HCT116 (cell line): ENCODE results near the gene ARHGAP12. TPM values are rescaled to one million over a fixed set of nuclear protein-coding genes. Genes with fewer than 3 reads are reported as not detected.

Experiments
- ATAC-seq: fragments of 200-7000 bp; cut with Tn5 transposase; 2 replicates; pipeline ENCODE4 v1.9.1; 2020; ENCODE audit warnings: mild to moderate bottlenecking, moderate library complexity
- BruUV-seq: library from RNA; stranded (reverse); fragments of 400-500 nt; replicated peaks from 2 replicates; lab custom pipeline; 2021; lab: Mats Ljungman, UMichigan
- CTCF ChIA-PET: fragments of 300-600 bp; sonication (Branson Sonifier 250); formaldehyde crosslinking; loops from one replicate; lab custom pipeline; 2021; ENCODE audit warnings: antibody characterized with exemption; lab: Charles Lee
- POLR2A ChIA-PET: fragments of 300-600, 350-600 bp; sonication (Branson Sonifier 250); formaldehyde crosslinking; loops from one replicate; lab custom pipeline; 2021; ENCODE audit warnings: antibody characterized with exemption; lab: Charles Lee
- RAD21 ChIA-PET, 2 experiments: fragments of 300-600 bp; sonication (Branson Sonifier 250); formaldehyde crosslinking; loops; one replicate each; lab custom pipeline; 2023; ENCODE audit warnings: low total read pairs in 2 of 2; ENCODE audit not compliant: uncharacterized antibody in 2 of 2, unreplicated experiment in 2 of 2, low non-redundant PET in 1 of 2; lab: Charles Lee
- DNase-seq: peaks from one replicate; pipeline ENCODE4 v3.0.0-alpha.2; 2010; ENCODE audit warnings: low read depth, low spot score
- H2AFZ ChIP-seq: fragments of 200-600 bp; shearing (Covaris generic), sonication (generic); 2 replicates; pipeline ENCODE4 v1.6.1; 2017; ENCODE audit warnings: low read depth, mixed run types, mixed read lengths, antibody characterized with exemption, low read length; ENCODE audit not compliant: poor library complexity, severe bottlenecking
- H3K27ac ChIP-seq: 2 replicates; pipeline ENCODE4 v1.5.1; 2012; ENCODE audit warnings: low read depth, low read length
- H3K27me3 ChIP-seq: fragments of 200-600 bp; sonication (generic); 2 replicates; pipeline ENCODE4 v1.6.1; 2016; ENCODE audit warnings: mixed run types, low read length, mixed read lengths; ENCODE audit not compliant: insufficient read depth
- H3K36me3 ChIP-seq, 2 experiments: fragments of 200-500 bp in 1 of 2; fragments of 200-600 bp in 1 of 2; sonication (Bioruptor generic) in 1 of 2; sonication (generic) in 1 of 2; 2 replicates each; pipeline versions ENCODE4 v1.5.1 to v1.6.1; 2014 to 2016; ENCODE audit warnings: low read length in 2 of 2, inconsistent platforms in 1 of 2, mixed read lengths in 1 of 2, mixed run types in 1 of 2; ENCODE audit not compliant: insufficient read depth in 2 of 2, control insufficient read depth in 1 of 2
- H3K4me1 ChIP-seq, 2 experiments: fragments of 200-600 bp in 1 of 2; sonication (generic) in 1 of 2; 2 replicates each; pipeline versions ENCODE4 v1.5.1 to v1.6.1; 2012 to 2017; ENCODE audit warnings: low read length in 2 of 2, inconsistent platforms in 1 of 2, mild to moderate bottlenecking in 1 of 2, mixed read lengths in 1 of 2, mixed run types in 1 of 2, moderate library complexity in 1 of 2; ENCODE audit not compliant: insufficient read depth in 2 of 2, control insufficient read depth in 1 of 2
- H3K4me2 ChIP-seq: fragments of 200-600 bp; sonication (generic); 2 replicates; pipeline ENCODE4 v1.6.1; 2017; ENCODE audit warnings: mixed run types, low read length, mixed read lengths
- H3K4me3 ChIP-seq, 2 experiments: fragments of 200-600 bp in 1 of 2; sonication (generic) in 1 of 2; replicated peaks in 1 of 2; 2 replicates each; pipeline ENCODE4 v1.5.1; 2011 to 2016; ENCODE audit warnings: low read length in 2 of 2, control low read depth in 1 of 2, low read depth in 1 of 2, mild to moderate bottlenecking in 1 of 2, mixed read lengths in 1 of 2, mixed run types in 1 of 2
- H3K79me2 ChIP-seq: fragments of 200-600 bp; sonication (generic); 2 replicates; pipeline ENCODE4 v1.6.1; 2017; ENCODE audit warnings: mild to moderate bottlenecking, mixed run types, low read length, moderate library complexity, mixed read lengths; ENCODE audit not compliant: insufficient read depth
- H3K9ac ChIP-seq: fragments of 200-600 bp; sonication (generic); 2 replicates; pipeline ENCODE4 v1.6.1; 2016; ENCODE audit warnings: low read length, mixed read lengths
- H3K9me2 ChIP-seq: fragments of 200-600 bp; sonication (generic), shearing (Covaris generic); 2 replicates; pipeline ENCODE4 v1.6.1; 2017; ENCODE audit warnings: mixed run types, mild to moderate bottlenecking, moderate library complexity; ENCODE audit not compliant: insufficient read depth
- H3K9me3 ChIP-seq, 2 experiments: fragments of 200-500 bp in 1 of 2; fragments of 200-600 bp in 1 of 2; sonication (Bioruptor generic) in 1 of 2; sonication (generic) in 1 of 2; 2 replicates each; pipeline ENCODE4 v1.6.1; 2014 to 2017; ENCODE audit warnings: low read length in 2 of 2, mixed read lengths in 2 of 2, inconsistent platforms in 1 of 2, low read depth in 1 of 2, mild to moderate bottlenecking in 1 of 2, mixed run types in 1 of 2, moderate library complexity in 1 of 2; ENCODE audit not compliant: control insufficient read depth in 1 of 2, insufficient read depth in 1 of 2
- H4K20me1 ChIP-seq: fragments of 200-600 bp; sonication (generic), shearing (Covaris generic); 2 replicates; pipeline ENCODE4 v1.6.1; 2017; ENCODE audit warnings: mixed run types, mild to moderate bottlenecking, moderate library complexity; ENCODE audit not compliant: insufficient read depth
- ATF3 ChIP-seq: IDR thresholded peaks from 2 replicates; pipeline ENCODE4 v1.6.1; 2012
- CBX3 ChIP-seq: IDR thresholded peaks from 2 replicates; pipeline ENCODE4 v1.6.1; 2012; ENCODE audit warnings: low read depth
- ELF1 ChIP-seq: IDR thresholded peaks from 2 replicates; pipeline ENCODE4 v1.6.1; 2012; ENCODE audit warnings: low read depth, borderline replicate concordance
- EZH2 ChIP-seq: fragments of 200-600 bp; sonication (generic); IDR thresholded peaks from 2 replicates; pipeline ENCODE4 v1.6.1; 2017; ENCODE audit warnings: antibody characterized with exemption, mixed run types
- FOSL1 ChIP-seq: IDR thresholded peaks from 2 replicates; pipeline ENCODE4 v1.6.1; 2012; ENCODE audit warnings: low read depth
- MAX ChIP-seq: IDR thresholded peaks from 2 replicates; pipeline ENCODE4 v1.6.1; 2012
- POLR2AphosphoS5 ChIP-seq: IDR thresholded peaks from 2 replicates; pipeline ENCODE4 v1.6.1; 2011; ENCODE audit warnings: mild to moderate bottlenecking, low read depth, low read length, moderate library complexity
- RAD21 ChIP-seq: IDR thresholded peaks from 2 replicates; pipeline ENCODE4 v1.6.1; 2012; ENCODE audit warnings: low read depth, mild to moderate bottlenecking
- REST ChIP-seq: IDR thresholded peaks from 2 replicates; pipeline ENCODE4 v1.6.1; 2012; ENCODE audit warnings: low read depth
- SP1 ChIP-seq: IDR thresholded peaks from 2 replicates; pipeline ENCODE4 v1.6.1; 2012; ENCODE audit warnings: low read depth
- SRF ChIP-seq: IDR thresholded peaks from 2 replicates; pipeline ENCODE4 v1.6.1; 2012; ENCODE audit warnings: low read depth
- YY1 ChIP-seq: IDR thresholded peaks from 2 replicates; pipeline ENCODE4 v1.6.1; 2011; ENCODE audit warnings: low read length, low read depth, moderate library complexity, mild to moderate bottlenecking; ENCODE audit not compliant: insufficient replicate concordance; ENCODE audit errors: extremely low read depth
- ZFX ChIP-seq: fragments of 450-650 bp; IDR thresholded peaks from 2 replicates; pipeline ENCODE4 v1.6.1; 2017
- ZNF274 ChIP-seq: fragments of 200-500 bp; sonication (Bioruptor generic); IDR thresholded peaks from 2 replicates; pipeline ENCODE4 v1.6.1; 2014; ENCODE audit warnings: mild to moderate bottlenecking, low read depth, low read length, inconsistent platforms
- intact Hi-C: fragments of 100-400 bp; cut with micrococcal nuclease; formaldehyde crosslinking; loops from 2 replicates; pipeline ENCODE4 v1.10.0; 2022
- total RNA-seq: library from RNA; stranded (reverse); gene quantifications from one replicate; pipeline ENCODE4 v1.2.1, GENCODE V29; 2021; ENCODE audit not compliant: unreplicated experiment

The ARHGAP12 gene
- total RNA-seq, 1 experiment from 2014 or later, result 80.3 TPM

- H2AFZ ChIP-seq, result no peak overlapping the region
- TF ChIP-seq POLR2AphosphoS5 (0 out of 2 replicates have a peak, but pooled peaks have one; percentile 2), ATF3 (no peak)
- H3K9ac ChIP-seq, result no peak overlapping the region
- H4K20me1 ChIP-seq, result no peaks in the 10 kb centered on the region
- BruUV-seq, result no TSS peak
- H3K79me2 ChIP-seq, result no peaks in the 10 kb centered on the region
- H3K4me3 ChIP-seq, result no peak overlapping the region
- ChIA-PET RAD21 (no interaction called here), POLR2A (no interaction called here), CTCF (no interaction called here)
- DNase-seq (no peak), ATAC-seq (0 out of 2 replicates have a peak, but pooled peaks have one; percentile 24)
- H3K4me2 ChIP-seq, result no peak overlapping the region
- no peaks in the 10 kb centered on the region for H3K27me3 ChIP-seq
- intact Hi-C loops, result no loop called here
- H3K27ac ChIP-seq, result no peak overlapping the region
- H3K9me2 ChIP-seq, result no peaks in the 10 kb centered on the region
- no peaks in the 10 kb centered on the region for H3K9me3 ChIP-seq
- peaks cover 0 to 7% of the 10 kb centered on the region in 2 experiments; a peak in 1 of 4 replicates for H3K36me3 ChIP-seq
- no peaks in the 10 kb centered on the region for H3K4me1 ChIP-seq
Measured at GRCh38 chr10:31799181-31799580, 129.4 kb downstream of the ARHGAP12 start.

GRCh38 chr10:31792745-31793144 is 135.9 kb downstream of the ARHGAP12 start:
- no peak for ATAC-seq

More at GRCh38 chr10:31792745-31793144, 135.9 kb downstream of the ARHGAP12 start:
- POLR2A ChIA-PET, result no interaction called here
- Histone ChIP-seq H3K36me3 (no peaks in the 10 kb centered on the region), H2AFZ (no peak overlapping the region), H3K4me1 (no peaks in the 10 kb centered on the region), H3K9ac (no peak overlapping the region), H3K27me3 (no peaks in the 10 kb centered on the region), H3K4me3 (no peak overlapping the region), H4K20me1 (no peaks in the 10 kb centered on the region), H3K9me3 (0 out of 4 replicates have a peak, but pooled peaks cover 0 to 4% of the 10 kb centered on the region in 2 experiments), H3K4me2 (no peak overlapping the region), H3K9me2 (no peaks in the 10 kb centered on the region), H3K79me2 (no peaks in the 10 kb centered on the region), H3K27ac (no peak overlapping the region)
- intact Hi-C loops, result no loop called here
- CTCF ChIA-PET, result no interaction called here
- TF ChIP-seq MAX (no peak), EZH2 (no peak), FOSL1 (no peak), YY1 (no peak), ATF3 (no peak), SP1 (no peak), REST (no peak), SRF (no peak), ELF1 (no peak), RAD21 (no peak), CBX3 (no peak), ZFX (no peak), ZNF274 (no peak)
- BruUV-seq, result no TSS peak
- RAD21 ChIA-PET, result no interaction called here
- DNase-seq, result no peak
